HAP-1 (cell line): ENCODE results near the gene RUNX2.

Experiments
- DNase-seq, 2 experiments: peaks; one replicate each; pipeline ENCODE4 v3.0.0-alpha.2; 2016 to 2020; ENCODE audit warnings: low spot score in 2 of 2
- H3K27me3 ChIP-seq: fragments of 250-450 bp; sonication (Bioruptor Pico); 2 replicates; pipeline ENCODE4 v1.5.1; 2020; ENCODE audit warnings: low read depth, mild to moderate bottlenecking, moderate library complexity
- H3K36me3 ChIP-seq: fragments of 250-450 bp; sonication (Bioruptor Pico); replicated peaks from 2 replicates; pipeline ENCODE4 v1.5.1; 2020; ENCODE audit warnings: mild to moderate bottlenecking
- H3K4me1 ChIP-seq: fragments of 250-450 bp; sonication (Bioruptor Pico); 2 replicates; pipeline ENCODE4 v1.5.1; 2020; ENCODE audit warnings: mild to moderate bottlenecking
- H3K4me3 ChIP-seq: fragments of 250-450 bp; sonication (Bioruptor Pico); 2 replicates; pipeline ENCODE4 v1.5.1; 2020; ENCODE audit warnings: mild to moderate bottlenecking, moderate library complexity
- H3K9me3 ChIP-seq: fragments of 250-450 bp; sonication (Bioruptor Pico); 2 replicates; pipeline ENCODE4 v1.5.1; 2020; ENCODE audit warnings: mild to moderate bottlenecking, moderate library complexity
- in situ Hi-C: fragments of 300-500 bp; cut with MboI; formaldehyde crosslinking; loops from 3 replicates; pipeline ENCODE4 v1.14.3; 2020; ENCODE audit warnings: low sequenced_read_pairs, inconsistent platforms, mixed read lengths

RUNX2 gene

DNA sequence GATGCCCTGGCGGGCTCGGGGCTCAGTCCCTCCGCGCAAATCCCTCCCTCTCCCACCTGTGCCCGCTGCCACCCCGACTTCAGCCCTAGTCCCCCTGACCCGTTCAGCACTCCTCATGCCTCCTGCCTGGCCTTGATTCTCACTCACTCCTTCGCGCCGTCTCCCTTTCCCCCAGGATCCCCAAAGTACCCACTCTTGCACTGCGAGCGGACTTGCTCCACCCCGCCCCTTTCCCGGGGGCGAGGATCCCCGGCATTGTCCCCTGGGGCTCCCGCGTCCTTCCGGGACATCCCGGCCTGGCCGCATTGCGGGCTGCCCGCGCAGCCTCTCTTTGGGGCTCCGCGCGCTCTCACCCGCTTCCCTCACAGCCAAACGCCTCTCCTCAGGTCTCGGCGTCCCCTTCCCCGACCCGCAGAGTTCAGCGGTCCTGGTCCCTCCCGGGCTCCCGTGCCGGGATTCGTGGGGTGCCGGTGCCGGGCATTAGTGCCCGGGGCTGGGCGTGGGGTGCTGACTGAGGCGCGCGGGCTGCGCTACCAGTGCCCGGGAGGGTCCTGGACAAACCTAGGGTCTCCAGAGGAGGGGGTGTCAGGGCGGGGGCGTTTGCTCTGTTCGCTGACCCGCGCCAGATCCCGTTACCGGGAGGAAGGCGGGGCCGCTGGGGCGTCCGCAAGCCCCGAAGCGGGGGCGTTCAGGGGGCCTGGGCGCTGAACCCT, 95.1 kb downstream of the RUNX2 start:
- H3K4me3 ChIP-seq = peak overlapping the region; percentile 42
- DNase-seq = peak in 1 of 2 experiments; percentile 27
- H3K27me3 ChIP-seq = peaks cover 84% of the 10 kb centered on the region
- H3K4me1 ChIP-seq = peaks cover 4% of the 10 kb centered on the region; the same call in 1 of the 2 replicates
- H3K9me3 ChIP-seq = no peaks in the 10 kb centered on the region
- in situ Hi-C loops = loop anchor here (25.0 kb wide), 1 partner anchor 761 kb away; no protein-coding TSS in a partner anchor
- H3K36me3 ChIP-seq = no peaks in the 10 kb centered on the region

DNA sequence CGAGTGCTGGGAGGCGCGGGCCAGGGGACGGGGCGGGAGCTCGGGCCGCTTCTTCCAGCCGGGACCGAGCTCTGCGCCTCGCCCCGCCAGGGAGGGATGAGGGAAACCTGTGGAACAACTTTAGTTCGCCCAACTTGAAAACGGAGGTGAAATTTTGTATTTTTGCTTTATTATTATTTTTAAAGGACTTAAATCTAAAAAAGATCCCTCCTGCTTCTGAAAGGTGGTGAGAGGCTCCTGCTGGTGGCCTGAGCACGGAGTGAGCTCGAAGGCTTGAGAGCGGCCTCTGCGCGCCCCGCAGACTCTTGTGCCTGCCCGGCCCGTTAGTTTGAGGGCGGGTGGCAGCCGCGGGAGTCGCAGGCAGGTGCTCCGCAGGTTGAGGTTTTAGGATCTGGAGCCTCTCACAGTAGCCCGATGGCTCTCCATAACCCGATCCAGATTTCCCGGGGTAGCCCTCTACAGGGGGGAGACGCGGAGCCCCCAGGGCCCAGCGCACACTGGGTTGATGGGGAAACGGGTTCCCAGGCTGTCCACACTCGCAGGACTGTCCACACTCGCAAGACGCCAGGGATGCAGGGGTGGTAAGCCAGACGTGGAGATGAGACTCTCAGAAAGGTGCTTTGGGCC, 95.8 kb downstream of the RUNX2 start:
- no peaks in the 10 kb centered on the region for H3K36me3 ChIP-seq
- in situ Hi-C loops = loop anchor here (25.0 kb wide), 1 partner anchor 762 kb away; no protein-coding TSS in a partner anchor
- peaks cover 4% of the 10 kb centered on the region; the same call in 1 of the 2 replicates for H3K4me1 ChIP-seq
- peaks cover 78% of the 10 kb centered on the region for H3K27me3 ChIP-seq
- no peak for DNase-seq
- peak overlapping the region; percentile 42 for H3K4me3 ChIP-seq
- no peaks in the 10 kb centered on the region for H3K9me3 ChIP-seq

DNA sequence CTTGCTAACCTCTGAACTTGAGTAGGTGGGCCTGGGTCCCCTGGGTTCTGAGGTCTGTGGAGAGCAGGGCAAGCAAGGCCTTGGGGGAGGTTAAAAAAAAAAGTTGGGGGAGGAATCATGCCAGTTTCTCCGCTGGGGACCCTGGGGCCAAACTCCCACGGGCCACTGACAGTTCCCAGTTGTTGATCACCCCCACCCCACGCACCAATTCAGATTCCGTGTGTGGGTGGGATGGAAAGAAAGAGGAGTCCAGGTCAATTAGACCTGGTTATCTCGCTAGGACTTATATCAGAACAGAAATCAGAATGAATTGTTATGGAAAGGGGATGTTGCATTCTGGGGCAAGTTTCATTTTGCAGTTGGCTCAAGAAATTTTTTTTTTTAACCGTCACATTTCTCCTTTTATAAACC, 96.3 kb downstream of the RUNX2 start:
- peaks cover 4% of the 10 kb centered on the region; the same call in 1 of the 2 replicates for H3K4me1 ChIP-seq
- no peaks in the 10 kb centered on the region for H3K36me3 ChIP-seq
- no peak for DNase-seq
- H3K27me3 ChIP-seq = peaks cover 73% of the 10 kb centered on the region
- H3K9me3 ChIP-seq = no peaks in the 10 kb centered on the region
- H3K4me3 ChIP-seq = no peak overlapping the region
- in situ Hi-C loops = loop anchor here (25.0 kb wide), 1 partner anchor 762 kb away; no protein-coding TSS in a partner anchor

DNA sequence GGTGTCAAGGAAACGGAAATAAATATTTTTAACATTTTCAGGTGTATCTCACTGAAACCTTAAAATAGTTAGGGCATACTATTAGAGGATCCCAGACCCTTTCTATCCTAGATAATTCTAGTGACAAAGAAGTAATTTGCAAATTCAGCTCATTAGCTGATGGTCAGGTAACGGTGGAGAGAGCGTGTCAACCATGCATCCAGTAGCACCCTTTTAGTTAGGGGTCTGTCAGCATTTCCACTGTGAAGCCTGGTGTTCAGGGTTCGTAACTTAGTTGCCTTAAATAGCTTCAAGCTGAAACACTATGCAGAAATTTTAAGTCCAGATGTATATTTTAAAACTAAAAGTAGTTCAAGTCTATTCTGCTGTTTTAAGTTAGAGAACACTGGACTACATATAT, 98.1 kb downstream of the RUNX2 start:
- no peak for DNase-seq
- H3K4me1 ChIP-seq = peaks cover under 1% of the 10 kb centered on the region; the same call in 1 of the 2 replicates
- H3K36me3 ChIP-seq = no peaks in the 10 kb centered on the region
- H3K9me3 ChIP-seq = no peaks in the 10 kb centered on the region
- peaks cover 55% of the 10 kb centered on the region for H3K27me3 ChIP-seq
- in situ Hi-C loops = no loop called here
- H3K4me3 ChIP-seq = no peak overlapping the region

DNA sequence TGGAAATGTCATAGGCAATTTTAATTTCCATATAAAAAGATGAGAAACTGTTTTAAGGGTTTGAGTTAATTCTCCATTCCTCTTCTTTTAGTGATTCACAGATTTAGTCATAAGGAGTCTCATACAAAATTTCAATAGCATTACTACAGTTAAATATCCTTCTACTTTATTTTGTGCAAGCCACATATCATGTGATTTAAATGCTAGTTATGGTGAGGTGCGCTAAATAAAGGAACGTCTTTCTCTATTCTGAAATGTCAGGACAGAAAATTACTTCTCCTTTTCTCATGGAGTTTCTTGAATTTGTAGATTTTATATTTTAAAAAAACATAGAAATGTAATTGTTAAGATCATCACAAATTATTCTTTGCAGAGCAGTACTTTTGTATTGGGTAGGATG, 99.6 kb downstream of the RUNX2 start:
- Histone ChIP-seq H3K4me3 (no peak overlapping the region), H3K4me1 (no peaks in the 10 kb centered on the region)

DNA sequence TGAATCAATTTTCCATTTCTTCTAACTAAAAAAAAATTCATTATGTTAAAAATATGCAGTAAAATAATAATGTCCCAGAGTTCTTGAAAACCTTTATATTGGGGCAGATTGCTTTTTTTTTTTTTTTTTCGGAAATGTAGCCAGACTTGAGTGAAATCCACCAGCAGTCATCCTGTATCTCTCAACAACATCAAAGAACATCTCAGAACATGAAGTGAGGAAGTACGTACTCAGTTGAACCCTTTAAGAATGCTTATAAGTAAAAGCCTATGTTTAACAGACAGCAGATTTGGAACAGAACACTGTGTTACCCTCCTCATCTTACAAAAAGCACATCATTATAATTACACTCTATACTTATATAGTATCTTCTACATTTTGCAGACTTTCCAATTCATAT, 100.6 kb downstream of the RUNX2 start:
- Histone ChIP-seq H3K36me3 (no peaks in the 10 kb centered on the region), H3K27me3 (peaks cover 40% of the 10 kb centered on the region), H3K4me3 (no peak overlapping the region), H3K9me3 (no peaks in the 10 kb centered on the region), H3K4me1 (no peaks in the 10 kb centered on the region)
- in situ Hi-C loops = no loop called here
- no peak for DNase-seq

More for the DNA sequence above, 99.6 kb downstream of the RUNX2 start:
- H3K36me3 ChIP-seq = no peaks in the 10 kb centered on the region
- no peak for DNase-seq
- H3K9me3 ChIP-seq = no peaks in the 10 kb centered on the region
- in situ Hi-C loops = no loop called here
- H3K27me3 ChIP-seq = peaks cover 46% of the 10 kb centered on the region

DNA sequence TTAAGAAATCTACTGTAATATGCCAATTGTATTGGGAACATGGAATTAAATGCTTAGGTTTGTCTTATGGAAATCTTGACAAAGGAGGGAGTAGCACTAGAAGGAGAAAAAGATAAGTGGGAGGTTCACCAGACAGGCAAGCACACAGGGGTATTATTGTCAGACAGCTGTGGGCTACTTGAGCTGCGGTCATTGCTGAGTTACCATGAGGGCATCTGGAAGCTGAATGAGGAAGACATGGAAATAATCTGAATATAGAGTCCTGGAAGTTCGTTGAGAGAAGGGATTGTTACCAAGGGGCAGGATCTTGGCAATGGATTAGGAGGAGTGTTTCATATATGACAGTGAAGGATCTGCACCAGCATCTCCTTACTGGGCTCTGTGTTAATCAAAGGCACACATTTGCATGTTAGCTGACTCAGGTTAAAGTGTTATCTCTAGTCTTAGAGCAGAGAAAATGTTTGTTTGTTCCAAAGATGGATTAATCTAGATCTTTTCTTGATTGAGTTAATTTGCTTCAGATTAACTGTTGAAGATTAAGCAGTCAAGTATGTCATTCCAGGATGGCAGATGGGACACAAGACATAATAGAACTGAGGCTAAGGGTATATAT, 102.6 kb downstream of the RUNX2 start:
- no peak for DNase-seq
- Histone ChIP-seq H3K9me3 (no peaks in the 10 kb centered on the region), H3K27me3 (peaks cover 31% of the 10 kb centered on the region), H3K4me1 (no peaks in the 10 kb centered on the region), H3K36me3 (no peaks in the 10 kb centered on the region), H3K4me3 (no peak overlapping the region)
- in situ Hi-C loops = no loop called here

DNA sequence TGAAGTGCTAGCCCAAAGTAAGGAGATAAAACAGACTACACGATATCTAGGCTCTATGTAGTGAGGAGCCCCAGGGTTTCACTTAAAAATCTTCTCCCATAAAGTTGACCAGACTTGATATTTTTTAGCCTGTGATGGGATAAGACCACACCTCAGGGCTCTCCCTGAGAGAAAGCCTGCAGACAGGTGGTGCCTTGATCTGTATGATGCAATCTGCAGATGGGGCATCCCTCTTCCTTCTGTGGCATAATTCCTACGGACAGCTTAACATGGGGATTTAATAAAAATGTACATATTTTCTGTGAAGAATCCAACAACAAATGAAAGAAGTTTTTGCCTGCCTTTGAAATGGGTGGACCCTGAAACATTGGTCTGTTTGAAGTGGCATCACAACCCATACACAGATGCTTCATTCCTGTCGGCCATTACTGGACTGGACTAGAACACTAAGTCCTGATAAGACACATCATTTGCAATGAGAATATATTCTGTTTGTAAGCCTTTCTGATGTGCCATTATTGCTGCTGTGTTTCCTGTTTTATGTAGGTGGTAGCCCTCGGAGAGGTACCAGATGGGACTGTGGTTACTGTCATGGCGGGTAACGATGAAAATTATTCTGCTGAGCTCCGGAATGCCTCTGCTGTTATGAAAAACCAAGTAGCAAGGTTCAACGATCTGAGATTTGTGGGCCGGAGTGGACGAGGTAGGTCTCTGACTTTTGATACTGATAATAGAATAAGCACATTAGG, 103.4 kb downstream of the RUNX2 start:
- H3K9me3 ChIP-seq = no peaks in the 10 kb centered on the region
- no peaks in the 10 kb centered on the region for H3K36me3 ChIP-seq
- H3K4me3 ChIP-seq = no peak overlapping the region
- in situ Hi-C loops = no loop called here
- H3K4me1 ChIP-seq = no peaks in the 10 kb centered on the region
- peaks cover 26% of the 10 kb centered on the region for H3K27me3 ChIP-seq
- no peak for DNase-seq

DNA sequence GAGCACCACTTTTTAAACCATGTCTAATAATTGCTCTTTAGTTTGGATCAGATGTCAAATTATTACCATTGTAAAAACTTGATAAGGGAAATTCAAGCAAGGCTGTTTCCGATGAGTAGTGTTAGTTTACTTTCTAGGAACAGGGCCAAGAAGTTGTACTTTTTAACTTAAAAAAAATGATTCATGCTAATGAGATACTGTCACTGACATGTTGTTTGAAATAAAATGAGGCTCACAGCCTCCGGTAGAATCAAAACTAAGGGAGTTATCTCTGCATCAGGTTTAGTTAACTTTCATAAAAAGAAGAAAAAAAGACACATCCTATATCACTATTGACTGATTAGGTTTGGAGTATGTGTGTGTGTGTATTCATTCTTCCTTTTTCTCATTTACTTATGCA, 104.8 kb downstream of the RUNX2 start:
- Histone ChIP-seq H3K27me3 (peaks cover 13% of the 10 kb centered on the region), H3K4me3 (no peak overlapping the region), H3K36me3 (no peaks in the 10 kb centered on the region), H3K4me1 (no peaks in the 10 kb centered on the region), H3K9me3 (no peaks in the 10 kb centered on the region)
- in situ Hi-C loops = no loop called here
- DNase-seq = no peak

DNA sequence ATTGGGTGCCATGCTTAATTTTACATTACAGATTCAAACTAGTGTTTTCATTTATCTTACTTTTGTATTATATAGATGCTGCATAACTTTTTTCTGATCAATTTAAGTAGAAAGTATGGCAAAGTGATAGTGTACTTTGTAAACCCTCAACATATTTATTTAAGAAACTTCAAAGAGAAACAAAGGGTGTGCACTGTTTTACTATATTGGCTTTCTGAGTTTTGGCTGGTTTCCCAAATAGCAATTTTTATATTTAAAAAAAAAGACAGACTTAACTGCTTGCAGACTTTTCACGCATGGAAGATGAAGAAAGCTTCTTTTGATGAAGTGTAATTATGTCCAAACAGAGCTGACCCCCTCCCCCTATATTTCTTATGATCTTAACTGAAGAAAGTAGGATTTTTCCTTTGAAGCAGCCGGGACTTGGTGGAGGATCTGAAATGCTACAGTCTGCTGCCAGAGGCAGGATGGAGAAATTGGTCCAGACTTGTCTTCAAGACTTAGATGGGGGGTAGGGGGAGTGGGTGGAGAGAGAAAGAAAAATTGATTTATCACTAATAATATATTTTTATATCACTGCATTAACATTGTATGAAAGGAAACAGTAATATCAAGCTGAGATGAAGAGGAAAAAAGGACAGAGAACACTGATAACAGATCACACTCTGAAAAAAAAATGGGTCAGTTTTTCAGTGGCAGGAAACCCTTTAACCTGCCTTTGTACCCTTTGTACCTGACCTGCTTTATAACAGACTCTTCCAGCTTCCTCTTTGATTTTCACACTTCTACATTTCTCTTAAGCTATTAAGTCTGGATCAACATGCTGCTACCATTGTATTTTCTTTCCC, 105.6 kb downstream of the RUNX2 start:
- DNase-seq = no peak
- no peaks in the 10 kb centered on the region for H3K9me3 ChIP-seq
- H3K4me1 ChIP-seq = no peaks in the 10 kb centered on the region
- in situ Hi-C loops = no loop called here
- peaks cover 8% of the 10 kb centered on the region; the same call in 1 of the 2 replicates for H3K27me3 ChIP-seq
- H3K4me3 ChIP-seq = no peak overlapping the region
- H3K36me3 ChIP-seq = no peaks in the 10 kb centered on the region

DNA sequence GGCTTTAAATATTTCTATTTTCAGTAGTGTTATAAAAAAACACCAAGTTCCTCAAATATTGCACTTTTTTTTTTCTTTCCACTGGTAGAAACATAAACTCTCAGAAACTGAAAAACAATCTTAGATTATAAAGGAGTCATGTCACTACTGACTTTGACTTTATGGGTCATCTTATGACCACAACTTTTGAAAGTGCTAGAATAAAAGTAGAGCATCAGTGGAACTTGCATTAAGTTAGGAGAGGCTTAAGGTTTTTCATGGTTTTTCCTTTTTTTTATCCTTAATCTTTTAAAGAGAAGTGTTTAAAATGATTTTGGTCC, 106.2 kb downstream of the RUNX2 start:
- Histone ChIP-seq H3K9me3 (no peaks in the 10 kb centered on the region), H3K36me3 (no peaks in the 10 kb centered on the region), H3K27me3 (peaks cover 8% of the 10 kb centered on the region; the same call in 1 of the 2 replicates), H3K4me3 (no peak overlapping the region), H3K4me1 (no peaks in the 10 kb centered on the region)
- no peak for DNase-seq
- in situ Hi-C loops = no loop called here

DNA sequence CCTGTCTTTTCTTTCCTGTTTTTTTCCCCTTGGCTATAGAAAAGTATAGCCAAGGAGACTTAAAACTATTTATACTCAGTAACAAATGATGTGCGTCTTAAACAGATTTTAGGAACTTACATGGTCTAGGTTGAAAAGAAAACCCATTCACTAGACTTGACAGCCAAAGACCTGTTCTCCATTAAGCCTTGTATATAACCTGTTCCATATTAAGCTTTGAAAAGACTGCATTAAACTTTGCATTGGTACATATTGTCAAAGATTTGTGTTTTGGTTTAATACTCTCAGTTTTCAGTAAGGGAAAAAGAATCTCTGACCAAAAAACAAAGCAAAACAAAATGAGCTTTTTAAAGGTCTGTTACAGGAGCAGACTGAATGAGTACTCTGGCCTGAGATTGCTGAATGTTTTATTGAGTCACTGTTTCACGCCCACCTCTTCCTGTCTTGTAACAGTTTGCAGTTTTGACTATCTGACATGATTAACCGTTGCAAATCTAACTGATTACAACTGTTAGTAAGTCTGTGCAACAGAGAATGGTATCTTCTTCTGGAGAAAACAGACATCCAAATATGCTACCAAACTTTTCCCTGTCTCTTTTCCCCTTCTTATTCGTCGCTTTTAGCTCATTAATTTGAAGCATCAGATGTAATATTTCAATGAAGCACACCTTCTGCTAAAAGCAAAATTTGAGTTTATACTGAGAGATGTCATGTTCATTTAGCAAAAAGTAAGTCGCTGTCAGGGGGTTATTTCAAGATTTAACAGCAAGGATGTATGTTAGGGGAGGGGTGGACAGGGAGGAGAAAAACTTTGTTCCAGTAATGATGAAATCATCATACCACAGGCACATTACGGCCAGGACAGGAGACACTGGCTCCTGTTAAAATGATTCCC, 108.7 kb downstream of the RUNX2 start:
- Histone ChIP-seq H3K27me3 (peaks cover 8% of the 10 kb centered on the region; the same call in 1 of the 2 replicates), H3K4me3 (no peak overlapping the region), H3K36me3 (no peaks in the 10 kb centered on the region), H3K4me1 (no peaks in the 10 kb centered on the region), H3K9me3 (no peaks in the 10 kb centered on the region)
- in situ Hi-C loops = no loop called here
- no peak for DNase-seq
